Measurements from ENCODE around the gene RAB11FIP4. TPM values are rescaled to one million over a fixed set of nuclear protein-coding genes. Genes with fewer than 3 reads are reported as not detected.

The RAB11FIP4 gene
- total RNA-seq, 1 experiment from 2014 or later = 5.3 TPM

GRCh38 chr17:31415640-31416502, 24.4 kb downstream of the RAB11FIP4 start:
- H3K9me3 ChIP-seq = no peaks in the 10 kb centered on the region
- no peaks in the 10 kb centered on the region for H3K36me3 ChIP-seq
- no peak overlapping the region for H3K4me3 ChIP-seq
- H3K27me3 ChIP-seq = no peaks in the 10 kb centered on the region
- DNase-seq = no peak

GRCh38 chr17:31416503-31416923, 25.0 kb downstream of the RAB11FIP4 start:
- Histone ChIP-seq H3K4me3 (no peak overlapping the region), H3K9me3 (no peaks in the 10 kb centered on the region), H3K36me3 (no peaks in the 10 kb centered on the region), H3K27me3 (no peaks in the 10 kb centered on the region)
- DNase-seq = no peak

- Histone ChIP-seq H3K36me3 (no peaks in the 10 kb centered on the region), H3K27me3 (no peaks in the 10 kb centered on the region), H3K4me3 (no peak overlapping the region), H3K9me3 (no peaks in the 10 kb centered on the region)
- no peak for DNase-seq
Measured at GRCh38 chr17:31417051-31417792, 25.7 kb downstream of the RAB11FIP4 start.

GRCh38 chr17:31418773-31419350, 27.4 kb downstream of the RAB11FIP4 start:
- Histone ChIP-seq H3K9me3 (no peaks in the 10 kb centered on the region), H3K36me3 (no peaks in the 10 kb centered on the region), H3K27me3 (no peaks in the 10 kb centered on the region), H3K4me3 (no peak overlapping the region)
- DNase-seq = no peak

GRCh38 chr17:31422443-31422842, 31.0 kb downstream of the RAB11FIP4 start:
- H3K27me3 ChIP-seq = no peaks in the 10 kb centered on the region
- H3K4me3 ChIP-seq = no peak overlapping the region
- H3K36me3 ChIP-seq = no peaks in the 10 kb centered on the region
- no peak for DNase-seq
- no peaks in the 10 kb centered on the region for H3K9me3 ChIP-seq

GRCh38 chr17:31424944-31425281, 33.4 kb downstream of the RAB11FIP4 start:
- DNase-seq = no peak
- Histone ChIP-seq H3K36me3 (no peaks in the 10 kb centered on the region), H3K9me3 (no peaks in the 10 kb centered on the region), H3K27me3 (no peaks in the 10 kb centered on the region), H3K4me3 (no peak overlapping the region)

- H3K27me3 ChIP-seq = no peaks in the 10 kb centered on the region
- H3K4me3 ChIP-seq = no peak overlapping the region
- DNase-seq = no peak
- H3K36me3 ChIP-seq = no peaks in the 10 kb centered on the region
- no peaks in the 10 kb centered on the region for H3K9me3 ChIP-seq
Measured at GRCh38 chr17:31425282-31426040, 34.0 kb downstream of the RAB11FIP4 start.

DNA sequence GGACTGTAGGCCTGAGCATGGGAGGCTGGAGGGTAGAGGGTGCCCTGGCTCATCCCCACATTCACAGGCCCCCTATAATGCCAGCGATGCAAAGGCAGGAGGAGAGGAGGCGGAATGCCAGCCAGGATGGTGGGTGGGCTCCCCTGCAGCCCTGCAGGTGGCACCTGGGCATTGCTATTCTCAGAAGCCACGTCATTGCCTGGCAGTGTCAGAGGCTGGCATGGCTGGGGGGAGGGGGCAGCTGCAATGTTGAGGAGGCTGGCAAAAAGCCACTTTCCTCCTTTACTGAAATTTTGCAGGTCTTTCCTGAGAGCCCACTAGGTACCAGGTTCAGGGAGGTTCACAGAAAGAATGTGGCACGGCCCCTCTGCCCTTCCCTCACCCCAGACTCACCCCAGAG, 36.2 kb downstream of the RAB11FIP4 start:
- H3K27me3 ChIP-seq = no peaks in the 10 kb centered on the region
- no peaks in the 10 kb centered on the region for H3K9me3 ChIP-seq
- DNase-seq = no peak
- H3K4me3 ChIP-seq = no peak overlapping the region
- H3K36me3 ChIP-seq = no peaks in the 10 kb centered on the region

DNA sequence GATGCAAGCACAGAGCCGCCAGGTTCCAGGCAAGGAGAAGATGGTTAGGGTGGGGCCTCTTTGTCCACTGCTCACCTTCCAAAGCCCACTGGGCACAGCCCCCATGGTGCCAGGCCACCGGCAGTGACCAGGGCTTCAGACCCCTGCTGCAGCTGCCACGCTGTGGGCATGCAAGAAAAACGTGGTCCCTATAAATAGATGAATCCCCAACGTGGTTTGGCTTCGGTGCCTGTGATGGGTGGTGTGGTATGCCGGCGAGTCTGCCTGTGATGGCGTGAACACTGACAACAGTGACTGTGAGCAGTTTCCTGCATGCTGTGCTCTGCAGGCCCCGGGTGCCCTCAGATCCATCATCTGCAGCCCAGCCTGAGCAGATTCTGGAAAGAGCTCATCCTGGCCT, 36.6 kb downstream of the RAB11FIP4 start:
- no peaks in the 10 kb centered on the region for H3K9me3 ChIP-seq
- no peaks in the 10 kb centered on the region for H3K27me3 ChIP-seq
- H3K36me3 ChIP-seq = no peaks in the 10 kb centered on the region
- no peak for DNase-seq
- no peak overlapping the region for H3K4me3 ChIP-seq

GRCh38 chr17:31428512-31428911, 37.0 kb downstream of the RAB11FIP4 start:
- H3K27me3 ChIP-seq = no peaks in the 10 kb centered on the region
- no peak overlapping the region for H3K4me3 ChIP-seq

GRCh38 chr17:31431098-31431851, 39.8 kb downstream of the RAB11FIP4 start:
- Histone ChIP-seq H3K4me3 (no peak overlapping the region), H3K27me3 (no peaks in the 10 kb centered on the region), H3K36me3 (no peaks in the 10 kb centered on the region), H3K9me3 (no peaks in the 10 kb centered on the region)
- no peak for DNase-seq

More at GRCh38 chr17:31428512-31428911, 37.0 kb downstream of the RAB11FIP4 start:
- DNase-seq = no peak
- Histone ChIP-seq H3K9me3 (no peaks in the 10 kb centered on the region), H3K36me3 (no peaks in the 10 kb centered on the region)

GRCh38 chr17:31431852-31432658, 40.6 kb downstream of the RAB11FIP4 start:
- H3K4me3 ChIP-seq = no peak overlapping the region
- no peaks in the 10 kb centered on the region for H3K9me3 ChIP-seq
- DNase-seq = no peak
- H3K36me3 ChIP-seq = no peaks in the 10 kb centered on the region
- H3K27me3 ChIP-seq = no peaks in the 10 kb centered on the region

DNA sequence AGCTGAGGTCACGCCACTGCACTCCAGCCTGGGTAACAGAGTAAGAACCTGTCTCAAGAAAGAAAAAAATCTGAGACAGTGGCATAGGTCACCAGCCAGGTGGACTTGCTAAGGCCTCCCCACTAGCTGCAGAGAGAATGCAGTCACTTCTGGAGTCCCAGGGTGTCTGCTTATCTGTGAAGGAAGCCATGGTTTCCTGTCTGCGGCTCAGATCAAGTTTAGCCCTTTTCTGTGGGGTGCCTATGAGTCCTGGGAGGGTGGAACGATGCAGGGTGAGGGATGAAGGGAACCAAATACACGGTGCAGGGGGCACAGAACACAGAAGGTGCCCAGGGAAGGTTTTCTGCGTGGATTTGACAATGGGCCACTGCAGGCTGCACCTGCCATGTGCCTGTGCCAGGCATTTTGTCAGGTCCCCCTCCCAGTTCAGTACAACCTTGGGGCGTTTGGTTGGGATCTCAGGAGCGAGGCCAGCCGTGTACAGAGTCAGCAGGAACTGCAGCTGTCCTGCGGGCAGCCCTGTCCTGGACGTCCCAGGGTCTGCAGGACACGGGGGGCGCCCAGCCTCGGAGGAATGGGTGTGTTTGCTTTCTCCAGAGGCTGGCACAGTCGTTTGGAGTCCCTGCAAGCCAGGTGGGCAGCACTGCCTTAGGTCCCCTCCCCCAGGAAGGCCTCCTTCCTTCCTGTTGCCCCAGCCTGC, 41.8 kb downstream of the RAB11FIP4 start:
- Histone ChIP-seq H3K9me3 (no peaks in the 10 kb centered on the region), H3K4me3 (no peak overlapping the region), H3K36me3 (no peaks in the 10 kb centered on the region), H3K27me3 (no peaks in the 10 kb centered on the region)
- DNase-seq = no peak

DNA sequence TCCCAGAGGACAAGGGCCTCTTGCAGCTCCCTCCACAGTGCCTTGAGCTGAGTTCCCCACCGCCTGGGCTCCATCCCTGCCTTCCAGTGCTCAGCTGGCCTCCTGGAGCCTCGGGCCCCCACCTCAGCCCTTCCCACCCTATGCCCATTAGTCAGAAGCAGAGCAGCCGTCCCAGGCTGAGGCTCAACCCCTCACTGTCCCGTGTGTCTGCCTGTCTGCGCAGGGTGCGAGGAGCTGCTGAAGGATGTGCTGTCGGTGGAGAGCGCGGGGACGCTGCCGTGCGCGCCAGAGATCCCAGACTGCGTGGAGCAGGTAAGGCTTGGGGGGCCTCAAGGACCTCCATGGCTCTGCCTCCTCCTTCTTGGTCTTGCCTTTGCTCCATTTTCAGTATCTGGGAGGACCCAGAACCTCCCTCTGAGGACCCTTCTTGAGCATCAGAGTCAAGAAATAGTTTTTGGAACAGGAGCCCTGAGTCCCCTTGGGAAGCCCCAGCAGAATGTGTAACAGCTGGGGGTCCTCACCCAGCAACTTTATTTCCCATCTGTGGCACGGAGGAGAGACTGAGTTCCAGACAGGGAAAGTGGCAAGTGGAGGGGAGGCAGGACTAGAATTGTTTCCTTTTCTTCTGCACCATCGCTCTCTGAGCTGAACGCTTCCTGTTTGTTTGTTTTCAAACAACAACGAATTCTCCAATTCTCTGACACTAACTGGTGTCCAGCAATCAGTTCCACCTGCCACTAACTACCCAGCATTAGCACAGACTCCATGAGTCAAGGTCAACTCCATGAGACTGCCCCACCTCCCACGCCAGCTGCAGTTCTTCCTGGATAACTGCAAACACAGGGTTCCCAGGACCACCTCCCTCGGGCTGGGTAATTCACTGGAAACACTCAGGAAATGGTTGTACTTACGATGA, 42.6 kb downstream of the RAB11FIP4 start:
- Histone ChIP-seq H3K36me3 (no peaks in the 10 kb centered on the region), H3K9me3 (no peaks in the 10 kb centered on the region), H3K27me3 (no peaks in the 10 kb centered on the region), H3K4me3 (no peak overlapping the region)
- DNase-seq = no peak
